ENCODE results near the gene CREM.

DNA sequence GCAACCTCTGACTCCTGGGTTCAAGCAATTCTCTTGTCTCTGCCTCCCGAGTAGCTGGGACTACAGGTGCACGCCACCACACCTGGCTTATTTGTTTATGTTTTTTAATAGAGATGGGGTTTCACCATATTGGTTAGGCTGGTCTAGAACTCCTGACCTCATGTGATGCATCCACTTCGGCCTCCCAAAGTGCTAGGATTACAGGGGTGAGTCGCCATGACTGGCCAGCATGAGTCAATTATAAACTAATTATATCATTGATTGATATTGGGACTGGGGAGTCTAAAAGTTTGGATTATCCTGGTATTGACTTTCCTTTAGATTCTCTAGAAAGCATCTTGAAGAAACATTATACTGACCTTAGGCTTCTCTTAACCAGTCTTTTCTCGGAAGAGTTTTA lies 135.8 kb downstream of the CREM start:
- TF ChIP-seq, protein P1, sequence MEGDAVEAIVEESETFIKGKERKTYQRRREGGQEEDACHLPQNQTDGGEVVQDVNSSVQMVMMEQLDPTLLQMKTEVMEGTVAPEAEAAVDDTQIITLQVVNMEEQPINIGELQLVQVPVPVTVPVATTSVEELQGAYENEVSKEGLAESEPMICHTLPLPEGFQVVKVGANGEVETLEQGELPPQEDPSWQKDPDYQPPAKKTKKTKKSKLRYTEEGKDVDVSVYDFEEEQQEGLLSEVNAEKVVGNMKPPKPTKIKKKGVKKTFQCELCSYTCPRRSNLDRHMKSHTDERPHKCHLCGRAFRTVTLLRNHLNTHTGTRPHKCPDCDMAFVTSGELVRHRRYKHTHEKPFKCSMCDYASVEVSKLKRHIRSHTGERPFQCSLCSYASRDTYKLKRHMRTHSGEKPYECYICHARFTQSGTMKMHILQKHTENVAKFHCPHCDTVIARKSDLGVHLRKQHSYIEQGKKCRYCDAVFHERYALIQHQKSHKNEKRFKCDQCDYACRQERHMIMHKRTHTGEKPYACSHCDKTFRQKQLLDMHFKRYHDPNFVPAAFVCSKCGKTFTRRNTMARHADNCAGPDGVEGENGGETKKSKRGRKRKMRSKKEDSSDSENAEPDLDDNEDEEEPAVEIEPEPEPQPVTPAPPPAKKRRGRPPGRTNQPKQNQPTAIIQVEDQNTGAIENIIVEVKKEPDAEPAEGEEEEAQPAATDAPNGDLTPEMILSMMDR (IDR thresholded peaks at IDR 0.05): no peak
- no peak for TF ChIP-seq POLR2A (IDR thresholded peaks at IDR 0.05)
- TF ChIP-seq POLR2AphosphoS5 (IDR thresholded peaks at IDR 0.05): no peak
